K562 (cell line): ENCODE data around the gene CD79A. TPM values are rescaled to one million over a fixed set of nuclear protein-coding genes. Genes with fewer than 3 reads are reported as not detected.

ENCODE experiments used
- ATAC-seq: fragments of 200-7000 bp; cut with Tn5 transposase; 3 replicates; pipeline ENCODE4 v1.9.1; 2020; ENCODE audit warnings: moderate library complexity
- BruUV-seq: library from RNA; stranded (reverse); fragments of 400-500 nt; replicated peaks from 2 replicates; lab custom pipeline; 2021; lab: Mats Ljungman, UMichigan
- CTCF ChIA-PET: fragments of 300-600 bp; formaldehyde crosslinking; extraction: SDS; loops from one replicate; lab custom pipeline; 2021; ENCODE audit warnings: low intra/inter-chr PET ratio; lab: Yijun Ruan, JAX
- POLR2A ChIA-PET: fragments of 300-600, 350-650 bp; sonication (Branson Sonifier 250); formaldehyde crosslinking; extraction: SDS; loops from one replicate; lab custom pipeline; 2021; ENCODE audit warnings: antibody characterized with exemption, inconsistent platforms; lab: Yijun Ruan, JAX
- DNase-seq, 4 experiments: peaks; one replicate each; pipeline versions ENCODE4 v3.0.0 to v3.0.0-alpha.2; 2011 to 2018; ENCODE audit warnings: low spot score in 3 of 4, mixed read lengths in 3 of 4; ENCODE audit errors: extremely low read depth in 1 of 4
- FAIRE-seq: peaks from 2 replicates; lab custom pipeline; 2011; peaks lifted over from hg19 to GRCh38; lab: Jason Lieb, UNC
- H2AFZ ChIP-seq: 2 replicates; pipeline ENCODE4 v1.6.0; 2011; ENCODE audit warnings: low read depth, low read length, control low read depth, inconsistent platforms
- H3K27ac ChIP-seq: fragments of 200-600 bp; 3 replicates; pipeline ENCODE4 v1.8.0; 2011; ENCODE audit warnings: low read depth, mild to moderate bottlenecking, control low read depth, inconsistent platforms, low read length, moderate library complexity, mixed read lengths; ENCODE audit errors: extremely low read depth
- H3K27me3 ChIP-seq, 2 experiments: fragments of 300-600 bp in 1 of 2; 2 replicates in 1 of 2; 3 replicates in 1 of 2; pipeline versions ENCODE4 v1.6.0 to v1.8.0; 2011; ENCODE audit warnings: inconsistent platforms in 2 of 2, low read length in 2 of 2, mild to moderate bottlenecking in 1 of 2, mixed read lengths in 1 of 2, moderate library complexity in 1 of 2; ENCODE audit not compliant: control insufficient read depth in 2 of 2, insufficient read depth in 2 of 2
- H3K36me3 ChIP-seq: fragments of 300-600 bp; 3 replicates; pipeline ENCODE4 v1.8.0; 2011; ENCODE audit warnings: mild to moderate bottlenecking, low read length, inconsistent platforms; ENCODE audit not compliant: control insufficient read depth, insufficient read depth
- H3K4me1 ChIP-seq, 2 experiments: fragments of 200-600 bp in 1 of 2; replicated peaks in 1 of 2; 2 replicates in 1 of 2; 3 replicates in 1 of 2; pipeline versions ENCODE4 v1.5.1 to v1.8.0; 2011; ENCODE audit warnings: inconsistent platforms in 2 of 2, low read length in 2 of 2, mild to moderate bottlenecking in 1 of 2, mixed read lengths in 1 of 2, moderate library complexity in 1 of 2; ENCODE audit not compliant: control insufficient read depth in 2 of 2, insufficient read depth in 2 of 2
- H3K4me2 ChIP-seq: 2 replicates; pipeline ENCODE4 v1.6.1; 2011; ENCODE audit warnings: low read length, control low read depth, inconsistent platforms, mixed read lengths; ENCODE audit not compliant: insufficient read depth
- H3K4me3 ChIP-seq: fragments of 200-600 bp; sonication (generic), shearing (Covaris generic); 2 replicates; pipeline ENCODE4 v1.5.1; 2016; ENCODE audit warnings: control low read depth, inconsistent platforms
- H3K79me2 ChIP-seq: fragments of 200-600 bp; 3 replicates; pipeline ENCODE4 v1.8.0; 2011; ENCODE audit warnings: low read length, inconsistent platforms; ENCODE audit not compliant: control insufficient read depth, insufficient read depth
- H3K9ac ChIP-seq, 2 experiments: 2 replicates each; pipeline versions ENCODE4 v1.6.0 to v1.6.1; 2011; ENCODE audit warnings: low read depth in 2 of 2, low read length in 2 of 2, control low read depth in 1 of 2, inconsistent platforms in 1 of 2, mild to moderate bottlenecking in 1 of 2, mixed read lengths in 1 of 2; ENCODE audit not compliant: insufficient read depth in 1 of 2
- H3K9me1 ChIP-seq: one replicate; pipeline ENCODE4 v1.6.0; 2011; ENCODE audit warnings: inconsistent platforms, mild to moderate bottlenecking, low read length, moderate library complexity; ENCODE audit not compliant: control insufficient read depth, insufficient read depth
- H3K9me3 ChIP-seq: replicated peaks from 2 replicates; pipeline ENCODE4 v1.5.1; 2011; ENCODE audit warnings: low read depth, low read length, inconsistent platforms; ENCODE audit not compliant: control insufficient read depth, insufficient read depth
- H4K20me1 ChIP-seq: replicated peaks from 2 replicates; pipeline ENCODE4 v1.6.1; 2011; ENCODE audit warnings: low read length, inconsistent platforms, mixed read lengths; ENCODE audit not compliant: control insufficient read depth, insufficient read depth
- POLR2G ChIP-seq: fragments of 200-400 bp; formaldehyde crosslinking; IDR thresholded peaks from 2 replicates; pipeline ENCODE4 v1.6.1; 2017; ENCODE audit warnings: low read depth, mild to moderate bottlenecking, antibody characterized with exemption, low read length, moderate library complexity
- WGBS: fragments of 100-300 bp; shearing (Covaris generic); methylation state at CpG from one replicate; pipeline ENCODE4 v1.1.6; 2016; ENCODE audit warnings: low coverage, mixed read lengths; ENCODE audit not compliant: insufficient coverage; ENCODE audit errors: missing lambda C conversion rate; 5-methylcytosine and 5-hydroxymethylcytosine counted together
- in situ Hi-C: fragments of 300-500 bp; cut with MboI; formaldehyde crosslinking; loops from 4 replicates; pipeline ENCODE4 v1.15.0; 2018; ENCODE audit warnings: inconsistent platforms, mixed read lengths
- intact Hi-C: fragments of 100-400 bp; cut with micrococcal nuclease; formaldehyde crosslinking; loops from 2 replicates; pipeline ENCODE4 v1.14.2; 2022
- polyA plus RNA-seq, 8 experiments: library from polyadenylated mRNA; depleted of rRNA in 4 of 8; stranded (reverse) in 5 of 8; unstranded in 3 of 8; fragments of >200 nt; fragmentation: Nextera tagmentation in 2 of 8; fragmentation: Illumina TruSeq in 1 of 8; extraction: Ambion mirVana in 2 of 8; extraction: Trizol in 1 of 8; gene quantifications; 2 replicates each; pipeline versions ENCODE4 v1.2.1 to v1.2.3, GENCODE V29; 2011 to 2014; ENCODE audit warnings: inconsistent platforms in 1 of 8, missing spikeins in 1 of 8
- total RNA-seq, 7 experiments: library from RNA; depleted of rRNA in 6 of 7; stranded (reverse); fragments of >200 nt in 6 of 7; fragmentation: Illumina TruSeq in 2 of 7; extraction: Trizol in 2 of 7; gene quantifications; 2 replicates each; pipeline versions ENCODE4 v1.2.1 to v1.2.3, GENCODE V29; 2011 to 2021; ENCODE audit warnings: low replicate concordance in 1 of 7
- TF ChIP-seq, protein P1 (sequence below): fragments of 250-450 bp; sonication (Bioruptor Pico); IDR thresholded peaks from 2 replicates; pipeline ENCODE4 v1.4.0; 2020

Gene CD79A
- total and polyA plus RNA-seq, 9 of the 15 experiments (the other 6 are each of a cell fraction or from before 2014, with no cell fraction given), result 0.04 to 0.72 (median 0.17) TPM; not detected in 3

- Histone ChIP-seq H3K36me3 (peaks cover 23% of the 10 kb centered on the region; the same call in 1 of the 3 replicates), H3K79me2 (no peaks in the 10 kb centered on the region), H3K4me1 (peaks cover 0 to 33% of the 10 kb centered on the region in 2 experiments; a peak in 2 of 5 replicates), H3K9me1 (peaks cover 4% of the 10 kb centered on the region), H2AFZ (no peak overlapping the region), H3K4me2 (no peak overlapping the region), H3K4me3 (no peak overlapping the region), H3K9ac (no peak overlapping the region), H3K27ac (no peak overlapping the region), H3K9me3 (no peaks in the 10 kb centered on the region), H4K20me1 (peaks cover 22% of the 10 kb centered on the region; the same call in 1 of the 2 replicates), H3K27me3 (peaks cover 18 to 34% of the 10 kb centered on the region in 2 experiments)
- FAIRE-seq, result no peak
- in situ Hi-C loops, result no loop called here
- BruUV-seq, result TSS peak; percentile 19
- ChIA-PET CTCF (no interaction called here), POLR2A (interaction anchor here (0.6 kb wide), 1 partner anchor 14 kb away, joined by 3 read pairs; no protein-coding TSS in a partner anchor)
- no peak for ATAC-seq
- peak in 1 of 4 experiments; percentile 11 for DNase-seq
- peak; percentile 63 for TF ChIP-seq POLR2G
- TF ChIP-seq, protein P1, sequence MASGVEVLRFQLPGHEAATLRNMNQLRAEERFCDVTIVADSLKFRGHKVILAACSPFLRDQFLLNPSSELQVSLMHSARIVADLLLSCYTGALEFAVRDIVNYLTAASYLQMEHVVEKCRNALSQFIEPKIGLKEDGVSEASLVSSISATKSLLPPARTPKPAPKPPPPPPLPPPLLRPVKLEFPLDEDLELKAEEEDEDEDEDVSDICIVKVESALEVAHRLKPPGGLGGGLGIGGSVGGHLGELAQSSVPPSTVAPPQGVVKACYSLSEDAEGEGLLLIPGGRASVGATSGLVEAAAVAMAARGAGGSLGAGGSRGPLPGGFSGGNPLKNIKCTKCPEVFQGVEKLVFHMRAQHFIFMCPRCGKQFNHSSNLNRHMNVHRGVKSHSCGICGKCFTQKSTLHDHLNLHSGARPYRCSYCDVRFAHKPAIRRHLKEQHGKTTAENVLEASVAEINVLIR (CRISPR knock-in tag), result no peak
- intact Hi-C loops, result no loop called here
- 52% methylated on average over 11 of the region's 13 CpGs for WGBS
Observed at GRCh38 chr19:41909706-41910105, 32.6 kb downstream of the CD79A start.
